ENCODE results near the gene ZNF319. TPM values are rescaled to one million over a fixed set of nuclear protein-coding genes. Genes with fewer than 3 reads are reported as not detected.

The ZNF319 gene
- total and polyA plus RNA-seq, 2 of the 13 experiments (the other 11 are each of a cell fraction or from before 2014, with no cell fraction given), result 2.4 to 3.6 TPM

DNA sequence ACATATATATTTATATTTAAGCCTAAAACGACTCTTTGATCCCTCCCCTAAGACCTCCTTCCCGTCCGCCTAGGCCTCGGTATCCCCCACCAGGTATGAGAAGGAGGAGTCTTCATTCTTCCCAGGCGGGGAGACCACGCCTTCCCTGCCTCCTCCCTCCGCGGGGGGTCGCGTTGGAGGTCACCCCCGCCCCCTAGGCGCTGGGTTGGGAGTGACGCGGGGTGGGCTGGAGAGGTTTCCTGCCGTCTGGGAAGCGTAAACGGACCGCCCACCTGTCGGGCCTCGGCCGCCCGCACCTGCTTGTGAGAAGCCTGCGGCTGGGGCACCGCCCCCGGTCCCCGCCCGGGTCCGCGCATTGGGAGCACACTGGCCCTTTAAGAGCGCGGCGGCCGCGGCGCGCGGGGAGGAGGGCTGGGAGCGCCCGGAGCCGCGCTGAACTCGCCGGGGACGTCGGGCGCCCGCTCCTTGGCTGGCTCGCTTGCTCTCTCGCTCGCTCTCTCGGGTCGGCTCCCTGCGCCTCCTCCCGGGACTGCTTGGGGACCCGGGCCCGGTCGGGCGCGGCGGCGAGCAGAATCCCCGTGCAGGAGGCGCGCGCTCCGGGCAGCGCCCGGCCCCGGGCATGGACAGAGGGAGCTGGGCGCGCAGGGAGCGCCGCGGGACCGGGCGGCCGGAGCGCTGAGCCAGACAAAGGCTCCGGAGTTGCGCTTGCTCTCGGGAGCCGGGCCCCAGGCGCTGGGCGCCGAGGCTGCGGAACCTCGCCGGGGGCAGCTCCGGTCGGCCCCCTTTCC is 25.1 kb upstream of the ZNF319 start, which contains the start of gene MMP15 (continued):
- TF ChIP-seq PRDM15 (CRISPR knock-in tag; IDR thresholded peaks at IDR 0.05) (peak; percentile 60), ZMAT3 (CRISPR knock-in tag; conservative IDR thresholded peaks at IDR 0.05) (peak; percentile 86), ZNF713 (CRISPR knock-in tag; IDR thresholded peaks at IDR 0.05) (0 out of 2 replicates have a peak, but pooled peaks have one; percentile 70), SAFB2 (CRISPR knock-in tag; IDR thresholded peaks at IDR 0.05; ENCODE audit: borderline replicate concordance, low read depth) (peak; percentile 12; the same call in 1 of the 2 replicates), ATF1 (CRISPR knock-in tag; IDR thresholded peaks at IDR 0.05) (no peak), RBFOX2 (IDR thresholded peaks at IDR 0.05; ENCODE audit: low read depth, low read length) (peak; percentile 58), HES4 (CRISPR knock-in tag; IDR thresholded peaks at IDR 0.05; ENCODE audit: borderline replicate concordance) (peak; percentile 96; the same call in 1 of the 2 replicates), ZNF205 (CRISPR knock-in tag; IDR thresholded peaks at IDR 0.05) (peak; percentile 45; the same call in 1 of the 2 replicates), GFI1 (CRISPR knock-in tag; IDR thresholded peaks at IDR 0.05; ENCODE audit: borderline replicate concordance) (peak; percentile 57), ZNF598 (CRISPR knock-in tag; IDR thresholded peaks at IDR 0.05; ENCODE audit: borderline replicate concordance) (no peak), ZNF414 (CRISPR knock-in tag; IDR thresholded peaks at IDR 0.05) (peak; percentile 28; the same call in 1 of the 2 replicates), ZNF550 (CRISPR knock-in tag; IDR thresholded peaks at IDR 0.05; ENCODE audit: borderline replicate concordance) (0 out of 2 replicates have a peak, but pooled peaks have one; percentile 79), ELF1 (CRISPR knock-in tag; IDR thresholded peaks at IDR 0.05) (no peak)
- TF ChIP-seq, protein P1, sequence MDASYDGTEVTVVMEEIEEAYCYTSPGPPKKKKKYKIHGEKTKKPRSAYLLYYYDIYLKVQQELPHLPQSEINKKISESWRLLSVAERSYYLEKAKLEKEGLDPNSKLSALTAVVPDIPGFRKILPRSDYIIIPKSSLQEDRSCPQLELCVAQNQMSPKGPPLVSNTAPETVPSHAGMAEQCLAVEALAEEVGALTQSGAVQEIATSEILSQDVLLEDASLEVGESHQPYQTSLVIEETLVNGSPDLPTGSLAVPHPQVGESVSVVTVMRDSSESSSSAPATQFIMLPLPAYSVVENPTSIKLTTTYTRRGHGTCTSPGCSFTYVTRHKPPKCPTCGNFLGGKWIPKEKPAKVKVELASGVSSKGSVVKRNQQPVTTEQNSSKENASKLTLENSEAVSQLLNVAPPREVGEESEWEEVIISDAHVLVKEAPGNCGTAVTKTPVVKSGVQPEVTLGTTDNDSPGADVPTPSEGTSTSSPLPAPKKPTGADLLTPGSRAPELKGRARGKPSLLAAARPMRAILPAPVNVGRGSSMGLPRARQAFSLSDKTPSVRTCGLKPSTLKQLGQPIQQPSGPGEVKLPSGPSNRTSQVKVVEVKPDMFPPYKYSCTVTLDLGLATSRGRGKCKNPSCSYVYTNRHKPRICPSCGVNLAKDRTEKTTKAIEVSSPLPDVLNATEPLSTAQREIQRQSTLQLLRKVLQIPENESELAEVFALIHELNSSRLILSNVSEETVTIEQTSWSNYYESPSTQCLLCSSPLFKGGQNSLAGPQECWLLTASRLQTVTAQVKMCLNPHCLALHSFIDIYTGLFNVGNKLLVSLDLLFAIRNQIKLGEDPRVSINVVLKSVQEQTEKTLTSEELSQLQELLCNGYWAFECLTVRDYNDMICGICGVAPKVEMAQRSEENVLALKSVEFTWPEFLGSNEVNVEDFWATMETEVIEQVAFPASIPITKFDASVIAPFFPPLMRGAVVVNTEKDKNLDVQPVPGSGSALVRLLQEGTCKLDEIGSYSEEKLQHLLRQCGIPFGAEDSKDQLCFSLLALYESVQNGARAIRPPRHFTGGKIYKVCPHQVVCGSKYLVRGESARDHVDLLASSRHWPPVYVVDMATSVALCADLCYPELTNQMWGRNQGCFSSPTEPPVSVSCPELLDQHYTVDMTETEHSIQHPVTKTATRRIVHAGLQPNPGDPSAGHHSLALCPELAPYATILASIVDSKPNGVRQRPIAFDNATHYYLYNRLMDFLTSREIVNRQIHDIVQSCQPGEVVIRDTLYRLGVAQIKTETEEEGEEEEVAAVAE (CRISPR knock-in tag; IDR thresholded peaks at IDR 0.05; ENCODE audit: borderline replicate concordance), result peak; percentile 50; the same call in 1 of the 2 replicates
- TF ChIP-seq, protein P2, sequence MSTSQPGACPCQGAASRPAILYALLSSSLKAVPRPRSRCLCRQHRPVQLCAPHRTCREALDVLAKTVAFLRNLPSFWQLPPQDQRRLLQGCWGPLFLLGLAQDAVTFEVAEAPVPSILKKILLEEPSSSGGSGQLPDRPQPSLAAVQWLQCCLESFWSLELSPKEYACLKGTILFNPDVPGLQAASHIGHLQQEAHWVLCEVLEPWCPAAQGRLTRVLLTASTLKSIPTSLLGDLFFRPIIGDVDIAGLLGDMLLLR (CRISPR knock-in tag; IDR thresholded peaks at IDR 0.05), result peak; percentile 96
- TF ChIP-seq, protein P3, sequence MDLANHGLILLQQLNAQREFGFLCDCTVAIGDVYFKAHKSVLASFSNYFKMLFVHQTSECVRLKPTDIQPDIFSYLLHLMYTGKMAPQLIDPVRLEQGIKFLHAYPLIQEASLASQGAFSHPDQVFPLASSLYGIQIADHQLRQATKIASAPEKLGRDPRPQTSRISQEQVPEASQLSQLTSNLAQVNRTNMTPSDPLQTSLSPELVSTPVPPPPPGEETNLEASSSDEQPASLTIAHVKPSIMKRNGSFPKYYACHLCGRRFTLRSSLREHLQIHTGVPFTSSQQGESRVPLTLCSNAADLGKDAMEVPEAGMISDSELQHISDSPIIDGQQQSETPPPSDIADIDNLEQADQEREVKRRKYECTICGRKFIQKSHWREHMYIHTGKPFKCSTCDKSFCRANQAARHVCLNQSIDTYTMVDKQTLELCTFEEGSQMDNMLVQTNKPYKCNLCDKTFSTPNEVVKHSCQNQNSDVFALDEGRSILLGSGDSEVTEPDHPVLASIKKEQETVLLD (CRISPR knock-in tag; IDR thresholded peaks at IDR 0.05; ENCODE audit: low read depth), result peak; percentile 6; the same call in 1 of the 2 replicates
